SK-N-SH (cell line): ENCODE measurements around the gene MCRS1.

Experiments used
- SIN3A ChIP-seq: IDR thresholded peaks from 2 replicates; pipeline ENCODE4 v1.6.1; 2012; ENCODE audit warnings: low read depth, mild to moderate bottlenecking, low read length, moderate library complexity, borderline replicate concordance
- TF ChIP-seq, protein P1 (sequence below): fragments of 200-600 bp; sonication (generic); IDR thresholded peaks from 2 replicates; pipeline ENCODE4 v1.6.1; 2017; ENCODE audit warnings: antibody characterized with exemption, mild to moderate bottlenecking, moderate library complexity

GRCh38 chr12:49556391-49557186, 11.4 kb downstream of the MCRS1 start:
- no peak for TF ChIP-seq SIN3A
- TF ChIP-seq, protein P1, sequence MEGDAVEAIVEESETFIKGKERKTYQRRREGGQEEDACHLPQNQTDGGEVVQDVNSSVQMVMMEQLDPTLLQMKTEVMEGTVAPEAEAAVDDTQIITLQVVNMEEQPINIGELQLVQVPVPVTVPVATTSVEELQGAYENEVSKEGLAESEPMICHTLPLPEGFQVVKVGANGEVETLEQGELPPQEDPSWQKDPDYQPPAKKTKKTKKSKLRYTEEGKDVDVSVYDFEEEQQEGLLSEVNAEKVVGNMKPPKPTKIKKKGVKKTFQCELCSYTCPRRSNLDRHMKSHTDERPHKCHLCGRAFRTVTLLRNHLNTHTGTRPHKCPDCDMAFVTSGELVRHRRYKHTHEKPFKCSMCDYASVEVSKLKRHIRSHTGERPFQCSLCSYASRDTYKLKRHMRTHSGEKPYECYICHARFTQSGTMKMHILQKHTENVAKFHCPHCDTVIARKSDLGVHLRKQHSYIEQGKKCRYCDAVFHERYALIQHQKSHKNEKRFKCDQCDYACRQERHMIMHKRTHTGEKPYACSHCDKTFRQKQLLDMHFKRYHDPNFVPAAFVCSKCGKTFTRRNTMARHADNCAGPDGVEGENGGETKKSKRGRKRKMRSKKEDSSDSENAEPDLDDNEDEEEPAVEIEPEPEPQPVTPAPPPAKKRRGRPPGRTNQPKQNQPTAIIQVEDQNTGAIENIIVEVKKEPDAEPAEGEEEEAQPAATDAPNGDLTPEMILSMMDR = no peak
